ENCODE measurements around the gene CRTC3.
"Not testable (repeated sequence)": the region's sequence is repeated elsewhere in the genome, so short reads cannot be mapped to it uniquely, and the experiment has no call there.

Gene CRTC3

DNA sequence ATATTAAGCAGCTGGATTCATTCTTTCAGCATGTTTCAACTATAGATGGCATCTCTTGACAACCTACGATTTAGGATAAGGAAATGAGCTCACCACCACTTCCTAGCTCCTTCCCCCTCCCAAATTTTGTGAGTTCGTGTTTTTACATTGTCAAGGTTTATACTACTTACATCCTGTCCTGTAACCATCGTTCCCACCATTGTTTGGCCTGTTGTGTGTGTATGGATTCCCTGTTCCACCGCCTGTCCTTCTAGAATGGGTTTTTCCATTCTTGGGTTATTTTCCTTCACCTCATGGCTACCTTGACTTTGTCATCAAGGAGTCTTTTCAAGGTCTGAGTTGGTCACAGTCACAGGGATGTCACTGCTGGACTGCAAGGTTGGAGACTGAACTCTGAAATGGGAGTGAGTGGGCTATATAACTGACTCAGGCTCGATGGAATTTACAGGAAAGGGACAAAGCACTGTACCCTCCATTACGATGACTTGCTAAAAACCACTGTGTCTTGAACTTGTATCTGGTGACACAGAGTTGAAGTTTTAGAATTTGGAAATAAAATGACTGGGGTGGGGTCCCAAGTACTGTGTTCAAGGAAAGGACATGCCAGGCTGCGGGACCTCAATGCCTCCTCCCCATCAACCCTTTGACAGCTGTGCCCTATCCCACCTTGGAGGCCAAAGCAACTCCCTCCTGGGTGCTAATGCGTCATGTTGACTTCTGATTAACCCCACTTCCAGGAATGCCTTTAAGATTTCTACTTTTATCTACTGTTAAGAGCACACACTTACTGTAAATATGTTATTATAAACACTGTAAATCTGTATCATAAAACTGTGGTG lies 120.6 kb downstream of the CRTC3 start:
- DNase-seq (ENCODE audit: low read depth), result no peak

DNA sequence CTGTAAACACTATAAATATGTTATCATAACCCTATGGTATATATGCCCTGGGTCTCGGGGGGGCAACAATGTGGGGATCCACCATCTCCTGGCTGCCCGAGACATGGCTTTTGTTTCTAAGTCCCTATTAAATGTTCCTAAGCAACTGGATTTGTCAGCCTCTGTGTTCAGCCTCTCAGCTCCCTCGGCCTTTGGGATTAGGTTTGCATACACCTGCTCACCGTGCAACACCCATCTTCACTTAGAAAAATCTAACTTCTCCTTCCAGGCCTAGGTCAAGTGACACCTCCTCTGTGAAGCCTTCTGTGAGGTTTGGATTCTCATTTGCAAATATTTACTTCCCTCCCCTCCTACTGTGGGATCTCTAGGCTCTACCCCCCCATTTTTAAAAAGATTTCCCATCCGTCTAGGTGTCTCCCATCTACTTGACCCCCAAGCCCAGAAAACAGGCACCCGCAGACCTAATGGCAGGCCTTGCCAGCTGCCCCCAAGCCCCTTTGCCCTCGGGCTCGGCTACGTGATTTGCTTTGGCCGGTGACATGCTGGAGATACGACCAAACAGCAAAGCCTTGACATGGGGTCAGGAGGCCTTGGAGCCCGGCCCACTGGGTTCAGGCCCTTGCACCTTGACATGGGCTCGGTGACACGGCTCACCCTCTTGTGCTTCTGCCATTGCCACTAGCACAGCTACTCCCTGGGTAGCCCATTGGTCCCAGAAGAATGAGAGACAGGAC lies 121.4 kb downstream of the CRTC3 start:
- DNase-seq (ENCODE audit: low read depth), result no peak

DNA sequence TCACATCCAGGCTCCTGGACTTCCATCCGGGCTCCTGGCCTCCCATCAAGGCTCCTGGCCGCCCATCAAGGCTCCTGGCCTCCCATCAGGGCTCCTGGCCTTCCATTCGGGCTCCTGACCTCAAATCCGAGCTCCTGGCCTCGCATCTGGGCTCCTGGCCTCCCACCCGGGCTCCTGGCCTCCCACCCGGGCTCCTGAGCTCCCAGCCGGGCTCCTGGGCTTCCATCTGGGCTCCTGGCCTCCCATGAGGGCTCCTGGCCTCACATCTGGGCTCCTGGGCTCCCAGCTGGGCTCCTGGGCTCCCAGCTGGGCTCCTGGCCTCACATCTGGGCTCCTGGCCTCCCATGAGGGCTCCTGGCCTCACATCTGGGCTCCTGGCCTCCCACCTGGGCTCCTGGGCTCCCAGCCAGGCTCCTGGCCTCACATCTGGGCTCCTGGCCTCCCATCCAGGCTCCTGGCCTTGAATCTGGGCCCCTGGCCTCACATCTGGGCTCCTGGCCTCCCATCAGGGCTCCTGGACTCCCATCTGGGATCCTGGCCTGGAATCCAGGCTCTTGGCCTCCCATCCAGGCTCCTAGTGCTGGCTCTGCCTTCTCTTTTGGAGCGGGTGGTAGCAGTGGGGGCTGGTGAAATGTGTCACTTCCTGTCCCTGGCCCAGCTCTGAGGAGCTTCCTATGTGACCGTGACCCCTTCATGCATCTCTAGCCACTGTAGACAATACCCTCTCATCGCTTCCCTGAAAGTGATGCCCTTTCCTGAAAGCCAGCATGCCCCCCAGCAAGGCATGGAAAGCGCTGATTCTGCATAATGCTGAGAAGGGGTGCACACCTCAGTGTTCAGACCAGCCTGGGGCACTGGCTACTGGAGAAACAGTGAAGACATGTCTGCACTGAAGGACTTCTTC lies 124.8 kb downstream of the CRTC3 start:
- no peak for DNase-seq (ENCODE audit: low read depth)

DNA sequence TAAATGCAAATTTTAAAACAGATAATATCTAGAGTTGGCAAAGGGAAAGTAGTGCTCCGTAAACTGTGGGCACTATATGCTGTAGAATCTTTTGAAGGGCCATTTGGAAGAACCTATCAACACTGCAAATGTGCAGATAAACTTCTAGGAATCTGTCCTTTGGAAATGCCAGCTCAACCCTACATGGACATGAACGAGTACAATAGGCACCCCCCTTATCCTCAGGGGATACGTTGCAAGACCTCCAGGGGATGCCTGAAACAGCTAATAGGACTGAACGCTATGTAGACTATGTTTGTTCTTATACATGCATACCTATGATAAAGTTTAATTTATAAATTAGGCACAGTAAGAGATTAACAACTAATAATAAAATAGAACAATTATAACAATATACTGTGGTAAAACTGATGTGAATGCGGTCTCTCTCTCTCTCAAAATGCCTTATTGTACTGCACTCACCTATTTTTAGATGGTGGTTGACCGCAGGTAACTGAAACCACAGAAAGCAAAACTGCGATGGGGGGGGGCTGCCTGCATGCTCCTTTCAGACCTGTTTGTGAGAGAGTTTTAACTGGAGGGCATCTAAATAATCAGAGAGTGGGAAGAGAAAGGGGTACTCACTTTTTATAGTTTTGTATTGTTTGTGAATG lies 127.9 kb downstream of the CRTC3 start:
- not testable (repeated sequence) for DNase-seq (ENCODE audit: low read depth)

DNA sequence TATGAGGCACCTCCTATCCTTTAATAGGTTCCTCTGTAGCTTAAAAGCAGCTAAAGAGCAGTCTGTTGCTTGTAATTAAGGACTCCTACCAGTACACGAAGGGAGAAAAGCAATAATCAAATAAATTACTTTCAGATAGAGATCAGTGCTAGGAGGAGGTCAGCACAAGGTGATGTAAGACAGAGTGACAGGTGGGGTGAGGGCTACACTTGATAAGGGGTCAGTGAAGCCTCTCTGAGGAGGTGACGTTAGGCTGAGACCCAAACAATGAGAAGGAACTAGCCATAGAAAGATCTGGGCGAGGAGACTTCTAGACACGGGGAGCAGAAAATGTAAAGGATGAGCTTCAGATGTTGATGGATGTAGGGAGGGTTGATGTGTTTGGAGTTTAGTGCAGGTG lies 129.8 kb downstream of the CRTC3 start:
- no peak for DNase-seq (ENCODE audit: low read depth)

DNA sequence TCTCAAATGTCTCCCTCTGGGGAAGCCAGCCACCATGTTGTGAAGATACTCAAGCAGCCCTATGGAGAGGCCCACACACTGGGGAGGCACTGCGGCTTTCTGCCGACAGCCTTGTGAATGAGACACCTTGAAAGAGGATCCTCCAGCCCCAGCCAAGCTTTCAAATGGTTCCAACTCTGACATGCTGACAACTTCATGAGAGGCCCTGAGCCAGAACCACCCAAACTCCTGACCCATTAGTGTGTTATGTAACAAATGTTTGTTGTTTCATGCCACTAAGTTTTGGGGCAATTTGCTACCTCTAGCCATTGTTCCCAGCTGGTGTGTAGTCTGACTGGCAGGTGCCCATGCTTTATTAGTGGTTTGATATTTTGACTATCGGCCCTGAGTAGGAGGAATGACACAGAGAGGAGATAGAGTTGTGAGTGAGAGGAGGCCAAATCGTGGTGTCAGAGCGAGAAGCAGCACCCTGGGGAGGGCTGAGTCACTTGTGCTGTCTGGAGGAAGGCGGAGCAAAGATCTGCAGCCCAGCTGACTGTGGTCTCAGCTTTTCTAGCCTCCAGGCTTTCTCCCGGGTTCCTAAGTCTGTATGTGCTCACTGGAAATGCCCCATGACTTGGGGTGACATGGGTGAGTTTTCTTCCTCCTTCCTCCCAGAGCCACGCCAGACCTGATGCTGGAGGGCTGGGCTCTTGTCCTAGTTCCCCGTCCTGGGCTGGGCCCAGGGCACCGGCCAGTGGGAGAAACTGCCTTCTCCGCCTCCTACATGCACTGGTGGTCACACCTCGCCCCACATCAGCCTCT lies 130.7 kb downstream of the CRTC3 start:
- peak; percentile 39 for DNase-seq (ENCODE audit: low read depth)

DNA sequence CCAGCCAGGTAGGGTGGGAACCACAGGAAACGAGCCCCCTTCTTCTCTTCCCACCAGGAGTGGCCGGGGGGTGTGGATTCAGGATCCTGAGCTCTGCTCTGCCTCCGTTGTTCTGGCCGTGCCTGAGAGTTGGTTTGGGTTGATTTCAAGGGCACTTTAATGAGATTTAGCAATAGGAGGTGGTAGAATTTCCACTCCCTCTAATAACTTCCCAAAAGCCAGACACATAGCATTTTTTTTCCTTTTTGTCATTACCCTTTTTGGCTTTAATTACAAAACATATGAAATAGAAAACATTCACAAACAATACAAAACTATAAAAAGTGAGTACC lies 131.2 kb downstream of the CRTC3 start:
- DNase-seq (ENCODE audit: low read depth), result not testable (repeated sequence)

DNA sequence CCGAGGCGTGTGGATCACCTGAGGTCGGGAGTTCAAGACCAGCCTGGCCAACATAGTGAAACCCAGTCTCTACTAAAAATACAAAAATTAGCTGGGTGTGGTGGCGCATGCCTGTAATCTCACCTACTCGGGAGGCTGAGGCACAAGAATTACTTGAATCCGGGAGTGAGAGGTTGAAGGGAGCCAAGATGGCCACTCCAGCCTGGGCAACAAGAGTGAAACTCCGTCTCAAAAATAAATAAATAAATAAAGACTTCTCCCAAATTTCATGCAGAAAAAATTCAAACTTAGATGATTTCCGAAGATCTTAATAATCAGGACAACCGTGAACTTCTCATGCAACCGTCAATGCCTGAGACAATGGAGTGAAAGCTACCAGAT lies 134.3 kb downstream of the CRTC3 start:
- DNase-seq (ENCODE audit: low read depth), result not testable (repeated sequence)

DNA sequence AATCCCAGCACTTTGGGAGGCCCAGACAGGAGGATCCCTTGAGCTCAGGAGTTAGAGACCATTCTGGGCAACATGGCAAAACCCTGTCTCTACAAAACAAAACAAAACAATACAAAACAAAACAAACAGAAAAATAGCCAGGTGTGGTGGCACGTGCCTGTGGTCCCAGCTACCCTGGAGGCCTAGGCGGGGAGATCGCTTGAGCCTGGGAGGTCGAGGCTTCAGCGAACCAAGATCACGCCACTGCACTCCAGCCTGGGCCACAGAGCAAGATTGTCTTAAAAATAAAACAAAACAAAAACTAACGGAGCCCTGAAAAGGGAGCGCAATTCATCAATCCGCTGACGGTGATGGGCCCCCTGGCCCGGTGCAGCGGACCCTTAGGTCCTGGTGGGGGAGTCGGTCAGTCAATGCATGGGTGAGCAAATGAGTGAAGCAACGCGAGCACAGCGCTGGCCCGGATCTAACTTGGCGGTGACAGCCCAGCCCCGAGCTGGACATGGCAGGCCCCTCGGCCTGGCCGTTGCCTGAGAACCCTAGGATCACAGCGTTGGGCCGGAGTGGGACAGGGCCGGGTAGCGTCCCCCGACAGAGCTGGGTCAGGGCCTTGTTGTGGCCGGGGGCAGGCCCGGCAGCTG lies 135.0 kb downstream of the CRTC3 start:
- DNase-seq (ENCODE audit: low read depth), result no peak

DNA sequence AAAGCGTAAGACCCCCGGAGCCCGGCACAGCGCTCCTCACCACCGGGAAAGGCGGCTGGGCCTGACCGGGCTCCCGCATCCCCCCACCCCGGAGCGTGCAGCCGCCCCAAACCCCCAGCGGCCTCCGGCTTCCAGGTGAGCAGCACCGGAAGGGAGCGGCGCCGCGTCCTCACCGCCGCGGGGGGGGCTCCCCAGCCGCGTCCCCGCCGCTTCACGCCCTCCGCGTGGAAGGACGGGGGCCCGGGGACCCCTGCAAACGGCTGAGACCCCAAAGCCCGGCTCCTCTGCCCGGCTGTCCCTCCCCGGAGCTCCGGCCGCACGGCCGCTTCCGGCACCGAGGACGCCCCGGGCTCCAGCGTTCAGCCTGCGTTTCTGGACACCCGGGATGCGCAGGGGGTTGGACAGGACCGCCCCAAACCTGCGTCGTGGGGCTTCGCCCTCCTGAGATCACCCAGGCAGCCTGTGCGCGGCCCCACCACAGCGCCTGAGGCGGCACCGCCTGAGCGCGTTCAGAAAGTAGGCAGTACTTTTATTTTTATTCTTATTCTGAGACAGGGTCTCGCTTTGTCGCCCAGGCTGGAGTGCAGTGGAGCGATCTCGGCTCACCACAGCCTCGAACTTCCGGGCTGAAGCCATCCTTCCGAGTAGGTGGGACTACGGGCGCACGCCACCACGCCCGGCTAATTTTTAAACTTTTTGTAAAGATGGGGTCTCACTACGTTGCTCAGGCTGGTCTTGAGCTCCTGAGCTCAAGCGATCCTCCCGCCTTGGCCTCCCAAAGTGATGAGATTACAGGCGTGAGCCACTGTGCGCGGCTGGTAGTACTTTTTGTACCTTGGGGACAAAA lies 135.8 kb downstream of the CRTC3 start:
- peak; percentile 21 for DNase-seq (ENCODE audit: low read depth)

DNA sequence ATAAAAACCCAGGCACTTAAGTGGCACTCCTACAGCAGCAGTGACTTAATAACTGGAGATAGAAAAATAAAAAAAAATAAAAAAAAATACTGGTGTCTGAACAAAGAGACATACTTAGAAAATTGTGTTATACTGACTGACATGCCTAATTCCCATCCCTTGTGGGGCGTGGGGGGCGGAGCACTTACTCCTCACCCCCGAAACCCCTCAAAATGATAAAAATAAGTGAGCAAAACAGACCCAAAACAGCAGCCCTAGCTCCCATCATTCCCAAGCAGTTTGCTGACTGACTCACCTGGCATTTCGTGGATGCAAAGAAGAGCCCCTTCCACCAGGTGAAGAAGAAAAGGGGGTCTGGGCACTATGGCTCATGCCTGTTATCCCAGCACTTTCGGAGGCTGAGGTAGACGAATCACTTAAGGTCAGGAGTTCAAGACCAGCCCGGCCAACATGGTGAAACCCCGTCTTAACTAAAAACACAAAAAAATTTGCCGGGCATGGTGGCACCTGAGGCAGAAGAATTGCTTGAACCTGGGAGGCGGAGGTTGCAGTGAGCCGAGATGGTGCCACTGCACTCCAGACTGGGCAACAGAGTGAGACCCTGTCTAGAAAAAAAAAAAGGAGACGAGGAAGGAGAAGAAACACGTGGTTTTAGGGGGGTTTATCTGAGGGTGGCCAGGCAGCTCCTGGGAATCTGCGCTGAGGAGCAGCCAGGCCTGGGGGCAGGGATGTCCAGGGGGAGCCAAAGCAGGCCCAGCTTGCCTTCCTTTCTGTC lies 136.6 kb downstream of the CRTC3 start:
- DNase-seq (ENCODE audit: low read depth), result no peak

DNA sequence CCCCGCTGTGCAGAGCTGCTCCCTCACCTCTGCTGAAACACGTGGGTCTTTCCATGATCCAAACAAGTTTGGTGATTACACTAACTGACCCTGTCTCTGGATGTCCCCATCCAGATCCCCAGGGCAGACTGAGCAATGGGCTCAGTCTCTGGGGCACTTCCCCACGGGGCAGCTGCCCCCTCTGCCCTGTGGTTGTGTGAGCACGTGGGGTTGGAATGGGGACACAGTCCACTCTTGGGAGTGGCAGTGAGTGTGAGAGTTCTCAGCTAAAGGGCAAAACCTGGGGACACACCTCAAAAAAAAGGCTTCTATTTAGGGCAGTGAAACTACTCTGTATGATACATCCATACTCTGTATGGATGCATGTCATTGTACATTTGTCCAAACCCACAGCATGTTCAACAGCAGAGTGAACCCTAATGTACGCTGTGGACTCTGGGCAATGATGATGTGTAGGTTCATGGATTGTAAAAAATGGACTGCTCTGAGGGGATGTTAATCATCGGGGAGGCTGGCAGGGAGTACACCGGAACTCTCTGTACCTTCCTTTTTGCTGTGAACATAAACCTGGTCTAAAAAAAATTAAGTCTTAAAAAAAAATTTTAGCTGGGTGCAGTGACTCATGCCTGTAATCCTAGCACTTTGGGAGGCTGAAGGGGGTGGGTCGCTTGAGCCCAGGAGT lies 137.5 kb downstream of the CRTC3 start:
- DNase-seq (ENCODE audit: low read depth), result no peak

DNA sequence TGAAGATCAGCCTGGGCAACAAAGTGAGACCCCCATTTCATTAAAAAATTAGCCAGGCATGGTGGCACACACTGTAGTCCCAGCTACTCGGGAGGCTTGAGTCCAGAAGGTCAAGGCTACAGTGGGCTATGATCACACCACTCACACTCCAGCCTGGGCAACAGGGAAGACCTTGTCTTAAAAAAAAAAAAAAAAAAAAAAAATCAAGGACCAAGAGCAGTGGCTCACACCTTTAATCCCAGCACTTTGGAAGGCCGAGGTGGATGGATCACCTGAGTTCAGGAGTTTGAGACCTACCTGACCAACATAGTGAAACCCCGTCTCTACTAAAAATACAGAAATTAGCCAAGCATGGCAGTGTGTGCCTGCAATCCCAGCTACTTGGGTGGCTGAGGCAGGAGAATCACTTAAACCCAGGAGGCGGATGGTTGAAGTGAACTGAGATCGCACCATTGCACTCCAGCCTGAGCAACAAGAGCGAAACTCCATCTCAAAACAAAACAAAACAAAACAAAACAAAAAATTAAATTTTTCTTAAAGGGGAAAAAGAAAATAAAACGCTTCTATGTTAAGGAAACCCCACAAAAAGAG lies 138.1 kb downstream of the CRTC3 start:
- not testable (repeated sequence) for DNase-seq (ENCODE audit: low read depth)

DNA sequence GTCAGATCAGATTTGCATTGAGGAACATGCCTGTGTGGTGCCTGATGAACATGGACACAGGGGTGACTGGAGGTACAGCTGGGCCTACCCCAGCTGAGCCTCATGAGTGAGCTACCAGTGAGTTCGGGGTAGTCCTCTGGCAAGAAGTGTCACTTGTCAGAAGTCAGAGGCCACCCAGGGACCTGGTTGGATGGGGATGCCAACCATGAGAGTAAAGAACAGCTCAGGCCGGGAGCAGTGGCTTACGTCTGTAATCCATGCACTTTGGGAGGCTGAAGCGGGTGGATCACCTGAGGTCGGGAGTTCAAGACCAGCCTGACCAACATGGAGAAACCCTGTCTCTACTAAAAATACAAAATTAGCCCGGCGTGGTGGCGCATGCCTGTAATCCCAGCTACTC lies 140.9 kb downstream of the CRTC3 start:
- not testable (repeated sequence) for DNase-seq (ENCODE audit: low read depth)

DNA sequence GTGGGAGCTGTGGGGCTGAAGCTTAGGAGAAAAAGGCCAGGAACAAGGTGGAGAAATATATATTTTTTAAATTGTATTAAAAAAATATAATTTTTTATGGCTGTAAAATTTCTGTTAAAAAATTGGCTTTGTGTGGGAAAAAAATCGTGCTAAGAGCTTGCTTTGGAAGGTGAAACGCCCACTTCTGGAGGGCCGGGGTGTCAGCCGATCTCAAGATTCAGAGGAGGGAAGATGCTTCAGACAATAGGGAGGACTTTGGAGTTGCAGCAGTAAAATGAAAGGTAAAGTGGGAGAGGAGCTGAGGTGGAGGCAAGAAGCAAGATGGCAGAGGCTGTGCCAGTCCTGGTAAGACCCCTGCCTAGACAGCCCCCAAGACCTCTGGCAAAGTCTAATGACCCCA lies 141.5 kb downstream of the CRTC3 start:
- no peak for DNase-seq (ENCODE audit: low read depth)

DNA sequence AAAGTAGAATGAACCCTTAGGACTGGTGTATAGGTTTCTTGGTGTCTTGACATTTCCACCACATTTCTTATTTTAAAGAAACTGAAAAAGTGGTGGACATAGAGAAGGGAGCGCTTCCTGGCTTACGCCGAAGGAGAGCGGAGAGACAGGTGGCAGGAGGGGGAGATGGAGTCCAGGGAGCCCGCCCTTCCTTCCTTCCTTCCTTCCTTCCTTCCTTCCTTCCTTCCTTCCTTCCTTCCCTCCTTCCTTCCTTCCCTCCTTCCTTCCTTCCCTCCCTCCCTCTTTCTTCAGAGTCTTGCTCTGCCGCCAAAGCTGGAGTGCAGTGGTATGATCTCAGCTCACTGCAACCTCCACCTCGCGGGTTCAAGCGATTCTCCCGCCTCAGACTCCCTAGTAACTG lies 143.6 kb downstream of the CRTC3 start:
- DNase-seq (ENCODE audit: low read depth), result not testable (repeated sequence)

DNA sequence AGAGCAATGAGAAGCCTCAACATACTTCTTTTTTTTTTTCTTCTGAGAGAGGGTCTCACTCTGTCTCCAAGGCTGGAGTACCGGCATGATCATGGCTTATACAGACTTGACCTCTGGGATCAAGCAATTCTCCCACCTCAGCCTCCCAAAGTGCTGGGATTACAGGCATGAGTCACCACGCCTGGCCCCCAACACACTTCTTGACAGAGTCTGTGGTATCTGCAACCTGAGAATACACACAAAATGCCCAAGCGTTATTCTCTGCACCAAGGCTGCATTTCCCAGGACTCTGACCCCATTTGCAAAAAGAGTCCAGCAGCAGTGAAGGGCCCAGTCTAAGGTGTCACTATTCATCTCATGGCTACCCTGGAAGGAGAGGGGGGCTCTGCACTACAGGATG lies 144.8 kb downstream of the CRTC3 start:
- no peak for DNase-seq (ENCODE audit: low read depth)

DNA sequence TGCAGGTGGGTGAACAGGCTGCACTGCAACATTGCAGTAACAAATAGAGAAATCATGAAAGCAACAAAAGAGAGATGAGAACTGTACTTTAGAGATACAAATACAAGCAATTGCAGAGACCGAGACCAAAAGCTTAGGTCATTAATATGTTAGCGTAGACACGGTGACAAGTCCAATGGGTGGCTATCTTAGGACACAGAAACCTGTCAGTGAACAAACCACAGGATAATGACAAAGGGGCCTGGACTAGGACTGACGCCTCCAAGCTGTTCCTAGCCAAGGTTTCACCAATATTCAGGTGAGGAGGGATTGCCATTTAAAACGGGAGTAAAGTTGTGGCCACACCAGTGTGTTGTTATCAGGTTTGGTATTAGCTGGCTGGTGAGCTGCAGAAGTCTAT lies 145.7 kb downstream of the CRTC3 start:
- DNase-seq (ENCODE audit: low read depth), result no peak
